GM19452 (cell line): ENCODE measurements around the gene HS2ST1.

Experiments used
- ATAC-seq: cut with Tn5 transposase; IDR thresholded peaks from one replicate; pipeline ENCODE4 v1.9.1; 2021; ENCODE audit not compliant: unreplicated experiment

The HS2ST1 gene

DNA sequence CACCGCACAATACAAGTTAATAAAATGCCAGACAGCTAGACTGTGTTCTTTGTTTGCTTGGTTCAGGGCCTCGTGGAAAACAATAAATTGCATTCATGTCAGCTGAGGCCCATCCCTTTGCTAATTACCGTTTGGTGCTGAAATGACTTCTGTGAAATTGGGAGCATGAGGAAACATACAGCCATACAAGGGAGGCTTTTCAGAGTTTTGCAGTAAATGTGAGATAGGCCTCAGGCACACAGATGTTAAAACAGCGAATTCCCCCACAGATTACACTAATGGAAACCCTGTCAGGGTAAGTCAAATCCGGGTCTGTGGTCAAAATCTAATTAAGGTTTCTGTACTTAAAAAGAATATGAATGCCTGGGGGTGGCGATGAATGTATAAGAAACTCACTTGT is 240.7 kb downstream of the HS2ST1 start:
- ATAC-seq = no peak

DNA sequence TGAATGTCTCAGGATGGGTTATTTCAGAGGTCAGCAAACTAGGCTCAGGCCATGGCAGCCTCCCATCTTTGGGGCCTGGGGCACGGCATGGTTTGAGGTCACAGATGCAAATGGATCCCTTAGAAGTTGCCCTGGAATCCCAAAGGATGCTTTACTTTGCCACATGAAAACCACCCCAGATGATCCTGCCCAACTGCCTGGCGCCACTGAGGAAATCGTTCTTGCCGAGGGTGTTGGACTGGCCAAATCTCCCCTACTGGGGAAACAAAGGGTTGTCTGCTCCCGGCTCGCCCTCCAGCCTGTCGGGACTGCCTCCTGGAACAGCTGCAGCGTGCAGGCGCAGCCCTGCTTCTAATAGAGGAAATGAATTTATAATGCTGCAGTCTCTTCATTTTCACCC is 241.2 kb downstream of the HS2ST1 start:
- no peak for ATAC-seq

DNA sequence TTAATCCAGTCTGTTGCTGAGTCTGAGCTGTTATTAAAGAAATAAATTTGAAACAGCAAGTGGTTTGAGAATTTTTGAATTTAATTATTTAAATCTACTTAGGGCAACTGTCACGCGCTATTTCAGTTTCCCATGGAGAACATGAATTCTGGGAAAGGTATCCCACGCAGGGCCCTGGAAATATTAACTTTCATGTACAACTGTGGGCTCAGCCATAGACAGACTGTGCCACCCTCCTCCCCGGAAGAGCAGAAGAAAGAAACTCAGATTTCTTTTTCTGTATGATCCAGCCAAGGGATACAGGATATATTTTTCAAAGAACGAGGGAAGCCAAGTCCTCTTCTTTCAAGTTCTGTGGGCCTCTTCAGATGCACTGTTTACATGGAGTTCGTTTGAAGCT is 241.7 kb downstream of the HS2ST1 start:
- ATAC-seq = no peak

DNA sequence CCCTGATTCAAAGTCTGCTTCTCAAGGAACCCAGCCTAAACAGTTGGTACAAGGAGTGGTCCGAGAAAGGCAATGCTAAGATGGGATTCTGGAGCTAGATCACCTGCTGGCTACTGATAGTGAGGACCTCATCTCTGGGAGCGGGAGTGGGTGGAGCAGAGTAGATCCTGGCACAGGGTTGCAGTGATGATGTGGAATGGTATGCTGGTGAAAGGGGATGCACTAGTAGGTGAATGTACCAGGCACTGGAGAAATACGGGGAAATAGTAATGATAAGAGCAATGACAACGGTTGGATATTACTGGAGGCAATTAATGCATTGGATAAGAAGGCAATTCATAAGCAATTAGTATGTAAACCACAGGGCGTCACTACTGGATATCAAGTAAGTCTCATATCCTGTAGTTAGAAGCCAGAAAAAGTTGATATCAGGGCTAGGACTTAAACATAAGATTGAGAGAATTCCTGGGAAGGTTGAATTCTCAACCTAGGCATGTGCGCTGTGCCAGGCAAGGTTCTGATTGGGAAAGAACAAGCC is 245.0 kb downstream of the HS2ST1 start:
- ATAC-seq = no peak
